HG03571 (cell line): ENCODE data around the gene CHCHD5.
"Not testable (repeated sequence)": the region's sequence is repeated elsewhere in the genome, so short reads cannot be mapped to it uniquely, and the experiment has no call there.

Experiments used
- ATAC-seq: cut with Tn5 transposase; IDR thresholded peaks from one replicate; pipeline ENCODE4 v1.9.1; 2021; ENCODE audit not compliant: unreplicated experiment

Gene CHCHD5, protein sequence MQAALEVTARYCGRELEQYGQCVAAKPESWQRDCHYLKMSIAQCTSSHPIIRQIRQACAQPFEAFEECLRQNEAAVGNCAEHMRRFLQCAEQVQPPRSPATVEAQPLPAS

DNA sequence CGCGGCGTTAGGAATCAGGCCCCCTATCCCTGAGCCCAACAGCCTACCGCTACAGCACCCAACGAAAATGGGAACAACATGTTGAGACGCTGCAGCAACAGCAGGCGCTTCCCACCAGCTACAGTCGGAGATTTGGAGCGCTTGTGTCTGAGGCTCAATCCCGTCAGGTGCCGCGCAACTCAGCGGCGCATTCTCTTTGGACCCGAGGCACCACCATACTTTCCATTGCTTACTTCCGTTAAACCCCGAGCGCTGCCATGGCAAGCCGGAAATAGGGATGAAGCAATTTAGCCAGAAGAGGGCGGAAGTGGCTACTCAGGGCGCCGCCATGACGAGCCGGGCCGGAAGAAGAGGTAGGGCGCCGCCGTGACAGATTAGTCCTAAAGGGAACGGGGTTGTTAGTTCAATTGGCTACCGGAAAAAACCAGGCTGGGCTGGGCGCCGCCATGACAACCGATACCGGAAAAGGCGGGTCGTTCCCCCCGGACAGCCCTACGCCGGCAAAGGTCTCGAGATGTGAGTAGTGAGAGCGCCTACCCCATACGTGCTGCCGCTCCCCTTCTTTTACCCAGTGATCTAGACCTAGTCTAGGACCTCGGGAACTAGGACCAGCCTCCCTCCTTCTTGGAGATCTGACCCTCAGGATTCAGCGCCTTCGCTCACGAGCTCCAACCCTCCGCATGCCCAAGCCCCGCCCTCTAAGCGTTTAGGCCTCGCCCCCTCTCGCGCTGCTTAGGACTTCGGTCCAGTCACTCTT lies at the start of gene CHCHD5:
Gene CHCHD5 (plus strand): TSS at position 476 of the 757 bp plus-strand sequence. CDS start 39 bp downstream, at position 515.
- peak; percentile 79 for ATAC-seq

DNA sequence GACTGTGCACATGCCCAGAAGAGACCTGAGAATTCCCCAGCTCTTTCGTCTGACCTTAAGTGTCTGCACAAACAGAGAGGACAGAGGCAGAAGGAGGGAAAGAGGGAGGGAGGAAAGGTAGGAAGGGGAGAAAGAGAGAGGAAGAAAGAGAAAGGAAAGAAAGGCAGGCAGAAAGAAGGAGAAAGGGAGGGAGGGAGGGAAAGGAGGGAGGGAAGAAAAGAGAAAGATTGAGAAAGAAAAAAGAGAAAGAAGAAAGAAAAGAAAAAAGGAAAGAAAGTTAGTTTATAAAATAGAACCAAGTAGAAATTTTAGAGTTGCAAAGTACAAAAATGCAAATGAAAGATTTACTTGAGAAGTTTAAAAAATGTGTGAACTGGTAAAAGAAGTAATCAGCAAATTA lies 49.6 kb upstream of the CHCHD5 start:
- no peak for ATAC-seq

DNA sequence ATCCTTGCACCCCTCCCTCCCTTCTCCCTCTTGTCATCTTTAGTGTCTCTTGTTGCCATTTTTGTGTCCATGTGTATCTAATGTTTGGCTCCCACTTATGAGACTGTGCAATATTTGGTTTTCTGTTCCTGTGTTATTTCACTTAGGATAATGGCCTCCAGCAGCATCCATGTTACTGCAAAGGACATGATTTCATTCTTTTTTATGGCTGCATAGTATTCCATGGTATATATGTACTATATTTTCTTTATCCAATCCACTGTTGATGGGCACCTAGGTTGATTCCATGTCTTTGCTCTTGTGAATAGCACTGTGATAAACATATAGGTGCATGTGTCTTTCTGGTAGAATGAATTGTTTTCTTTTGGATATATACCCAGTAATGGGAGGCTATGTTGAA lies 47.7 kb upstream of the CHCHD5 start:
- ATAC-seq: not testable (repeated sequence)

DNA sequence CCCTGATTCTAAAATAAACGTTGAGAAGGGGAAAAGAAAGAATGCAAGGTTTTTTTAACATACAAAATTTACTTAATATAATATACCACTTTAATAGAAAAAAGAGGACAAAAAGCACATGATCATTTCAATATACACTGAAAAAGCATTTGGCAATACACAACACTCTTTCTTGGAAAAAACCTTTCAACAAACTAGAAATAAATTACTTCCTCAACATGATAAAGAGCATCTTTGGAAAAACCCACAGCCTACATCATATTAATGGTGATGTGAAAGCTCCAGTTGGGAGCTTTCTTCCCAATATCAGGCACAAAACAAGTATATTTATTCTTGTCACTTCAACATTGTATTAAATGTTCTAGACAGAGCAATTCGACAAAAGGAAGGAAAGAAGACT lies 45.1 kb upstream of the CHCHD5 start:
- no peak for ATAC-seq

DNA sequence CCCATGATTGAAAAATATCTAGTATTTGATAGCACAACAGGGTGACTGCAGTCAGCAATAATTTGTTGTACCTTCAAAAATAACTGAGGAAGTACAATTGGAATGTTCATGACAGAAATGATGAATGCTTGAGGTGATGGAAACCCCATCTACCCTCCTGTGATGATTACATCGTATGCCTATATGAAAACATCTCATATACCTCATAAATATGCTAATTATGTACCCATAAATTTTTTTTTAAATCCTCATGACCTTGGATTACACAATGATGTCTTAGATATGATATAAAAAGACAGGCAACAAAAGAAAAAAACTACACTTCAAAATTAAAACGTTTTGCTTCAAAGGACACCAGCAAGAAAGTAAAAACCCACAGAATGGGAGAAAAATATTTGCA lies 43.5 kb upstream of the CHCHD5 start:
- ATAC-seq: no peak

DNA sequence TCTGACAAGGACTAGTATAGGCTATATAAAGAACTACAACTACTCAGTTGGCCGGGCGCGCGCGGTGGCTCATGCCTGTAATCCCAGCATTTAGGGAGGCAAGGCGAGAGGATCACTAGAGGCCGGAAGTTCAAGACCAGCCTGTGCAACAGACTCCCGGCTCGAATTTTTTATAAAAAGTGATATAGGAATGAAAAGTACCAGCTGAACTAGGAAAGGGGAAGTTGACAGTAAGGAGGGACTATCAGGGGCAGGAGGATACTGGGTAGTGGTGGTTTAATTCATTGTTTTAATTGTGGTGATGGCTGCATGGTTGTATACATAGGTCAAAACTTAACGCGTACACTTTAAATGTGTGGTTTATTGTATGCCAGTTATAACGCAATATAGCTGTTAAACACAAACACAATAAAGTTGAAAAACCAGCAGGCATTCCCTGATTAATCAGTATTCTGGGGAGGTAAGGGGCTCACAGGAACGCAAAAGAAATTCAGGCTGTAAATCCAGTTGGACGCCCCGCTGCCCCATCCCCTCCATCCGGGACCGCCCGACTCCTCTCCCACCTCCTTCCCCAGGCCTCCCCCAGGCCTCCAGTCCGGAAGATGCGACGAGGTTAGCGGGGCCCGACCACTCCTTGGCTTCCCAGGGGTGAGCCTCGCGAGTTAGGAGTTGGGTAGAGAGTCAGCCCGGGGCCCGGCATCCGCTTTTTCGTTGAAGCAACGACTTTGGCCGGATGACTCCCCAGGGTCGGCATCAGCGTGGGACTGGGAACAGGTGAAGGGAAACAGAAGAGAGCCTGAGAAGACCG lies 42.9 kb upstream of the CHCHD5 start:
- peak; percentile 39 for ATAC-seq

DNA sequence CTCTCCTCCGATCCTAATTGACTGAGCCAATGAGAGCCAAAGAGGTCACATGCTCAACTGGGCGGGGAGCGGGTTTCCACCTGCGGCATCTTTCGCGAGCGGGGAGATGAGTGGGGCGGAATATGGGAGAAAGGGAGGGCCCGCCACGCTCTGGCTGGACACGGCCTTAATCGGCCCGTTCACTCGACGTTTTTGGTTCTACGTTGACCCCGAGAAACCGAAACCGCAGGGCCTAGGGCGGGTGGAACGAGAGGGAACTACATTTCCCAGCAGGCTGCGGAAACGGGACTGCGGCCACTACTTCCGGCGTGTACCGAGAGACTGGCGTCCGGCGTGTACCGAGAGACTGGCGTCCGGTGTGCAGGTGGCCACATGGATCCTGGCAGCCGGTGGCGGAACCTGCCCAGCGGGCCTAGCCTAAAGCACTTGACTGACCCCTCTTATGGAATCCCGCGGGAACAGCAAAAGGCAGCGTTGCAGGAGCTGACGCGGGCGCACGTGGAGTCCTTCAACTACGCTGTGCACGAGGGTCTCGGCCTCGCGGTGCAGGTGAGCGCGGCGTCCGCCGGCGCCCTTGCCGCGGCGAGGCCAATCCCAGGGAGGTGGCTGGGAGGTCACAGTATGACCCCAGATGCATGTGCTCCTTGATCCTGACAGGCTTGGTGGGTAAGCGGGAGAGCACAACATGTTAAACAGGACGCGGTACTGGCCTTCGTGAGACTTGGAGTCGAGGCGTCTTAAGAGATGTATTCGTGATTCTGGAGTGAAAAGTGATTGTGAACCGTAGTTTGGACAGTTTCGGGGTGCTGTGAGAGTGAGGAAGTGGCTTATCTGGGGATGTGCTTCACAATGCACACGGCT lies 42.1 kb upstream of the CHCHD5 start, which contains the start of gene POLR1B:
Gene POLR1B (plus strand): TSS at position 343 of the 861 bp plus-strand sequence. CDS start 30 bp downstream, at position 373.
- ATAC-seq: peak; percentile 77

DNA sequence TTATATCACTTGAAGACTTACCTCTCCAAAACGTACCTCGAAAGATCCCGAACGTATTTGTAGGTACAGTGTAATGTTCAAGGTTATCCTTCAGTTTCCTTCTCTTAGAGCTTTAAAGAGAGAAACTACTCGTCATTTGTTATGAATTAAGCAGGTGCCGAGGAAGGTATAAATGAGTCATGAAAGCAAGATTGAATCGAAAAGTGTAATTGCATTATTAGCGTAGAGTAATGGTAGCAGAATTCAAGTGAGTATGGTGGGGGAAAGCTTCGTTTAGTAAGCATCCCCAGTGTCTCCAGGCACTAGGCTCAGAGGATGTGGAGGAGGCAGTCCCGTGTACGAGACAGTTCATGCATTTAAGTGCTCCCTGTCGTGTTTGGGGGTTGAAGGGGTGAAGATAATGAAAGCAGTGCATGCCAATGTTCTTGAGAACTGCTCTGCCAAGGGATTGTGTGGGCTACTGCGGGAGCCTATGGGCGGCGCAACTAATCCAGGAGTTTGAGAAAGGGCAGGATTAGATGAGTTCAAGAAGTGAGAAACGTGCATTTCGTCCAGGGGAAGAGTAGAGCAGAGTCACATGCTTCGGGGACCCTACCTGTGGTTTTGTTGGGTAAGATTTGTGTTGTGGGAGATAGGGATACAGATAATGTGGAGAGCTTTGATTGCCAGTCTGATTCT lies 41.3 kb upstream of the CHCHD5 start:
- no peak for ATAC-seq

DNA sequence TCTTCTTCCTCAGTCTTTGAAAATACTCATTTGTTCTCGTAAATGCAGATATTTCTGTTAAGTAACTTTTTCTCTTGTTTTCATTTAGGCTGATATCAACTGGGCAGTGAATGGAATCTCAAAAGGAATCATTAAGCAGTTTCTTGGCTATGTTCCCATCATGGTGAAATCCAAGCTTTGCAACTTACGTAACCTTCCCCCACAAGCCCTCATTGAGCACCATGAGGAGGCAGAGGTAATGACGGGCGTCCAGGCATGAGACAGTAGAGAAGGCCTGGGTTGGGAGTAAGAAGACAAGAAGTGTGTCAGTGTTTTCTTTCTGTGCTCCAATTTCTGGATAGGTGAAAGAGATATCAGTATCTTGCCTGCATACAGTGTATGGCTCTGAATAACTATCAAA lies 37.1 kb upstream of the CHCHD5 start:
- no peak for ATAC-seq

DNA sequence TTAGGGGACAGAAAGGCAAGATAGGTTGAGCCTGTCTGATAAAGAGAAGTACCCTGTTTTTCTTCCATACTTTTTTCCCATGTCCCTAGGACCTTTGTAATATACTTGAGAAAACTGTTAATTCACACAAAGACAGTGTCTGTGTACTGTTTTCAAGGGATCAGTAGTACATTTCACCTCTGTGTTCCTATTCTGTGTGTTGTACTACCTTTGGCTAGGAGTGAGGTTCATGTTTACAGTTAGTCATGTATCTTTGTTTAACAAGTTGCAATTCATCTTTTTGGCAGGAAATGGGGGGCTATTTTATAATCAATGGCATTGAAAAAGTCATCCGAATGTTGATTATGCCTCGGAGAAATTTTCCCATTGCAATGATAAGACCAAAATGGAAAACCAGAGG lies 35.4 kb upstream of the CHCHD5 start:
- ATAC-seq: no peak

DNA sequence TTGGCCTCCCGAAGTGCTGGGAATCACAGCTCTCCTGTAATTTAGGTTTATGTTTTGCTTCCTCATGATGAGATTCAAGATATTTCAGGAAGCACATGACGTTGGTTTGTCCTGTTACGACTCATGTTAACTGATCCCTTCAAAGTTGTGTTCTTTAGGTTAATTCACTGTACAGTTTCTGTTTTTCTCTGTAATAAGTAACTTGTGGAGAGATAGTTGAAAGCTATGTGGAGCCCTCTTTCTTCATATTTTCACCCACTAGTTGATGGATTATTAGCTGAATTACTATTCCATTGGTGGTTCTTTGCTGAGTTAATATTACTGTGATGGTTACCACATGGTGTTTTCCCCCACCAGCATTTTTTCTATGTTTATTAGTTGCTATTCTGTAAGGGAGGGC lies 18.3 kb upstream of the CHCHD5 start:
- peak; percentile 80 for ATAC-seq

DNA sequence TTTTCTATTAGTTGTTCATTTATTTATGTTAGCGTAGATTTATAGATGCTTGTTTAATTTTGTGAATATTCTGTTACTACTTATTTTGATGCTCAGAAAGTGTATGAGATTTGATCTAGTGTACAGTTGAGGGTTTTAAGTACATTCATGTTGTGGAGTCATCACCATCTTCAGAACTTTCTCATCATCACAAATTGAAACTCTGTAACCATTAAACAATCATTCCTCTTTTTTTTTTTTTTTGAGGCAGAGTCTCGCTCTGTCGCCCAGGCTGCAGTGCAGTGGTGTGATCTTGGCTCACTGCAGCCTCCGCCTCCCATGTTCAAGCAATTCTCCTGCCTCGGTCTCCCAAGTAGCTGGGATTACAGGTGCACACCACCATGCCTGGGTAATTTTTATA lies 17.9 kb upstream of the CHCHD5 start:
- peak; percentile 33 for ATAC-seq

DNA sequence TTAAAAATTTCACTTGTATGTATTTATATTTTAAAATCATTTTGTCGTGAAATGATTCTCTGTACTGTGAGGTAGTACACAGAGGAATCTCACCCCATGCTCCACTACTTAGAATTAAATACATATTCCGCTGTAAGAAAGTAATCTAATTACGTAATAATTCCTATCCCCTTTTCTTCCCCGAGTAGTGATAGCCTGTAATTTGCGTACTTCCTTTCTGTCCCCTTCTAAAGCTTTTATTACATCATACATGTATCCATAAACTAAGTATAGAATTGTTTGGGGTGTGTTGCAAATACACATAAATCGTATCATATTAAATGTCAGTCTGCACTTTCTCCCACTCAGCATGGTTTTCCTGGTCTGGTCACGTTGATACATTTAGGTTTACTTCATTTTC lies 12.4 kb upstream of the CHCHD5 start:
- ATAC-seq: no peak

DNA sequence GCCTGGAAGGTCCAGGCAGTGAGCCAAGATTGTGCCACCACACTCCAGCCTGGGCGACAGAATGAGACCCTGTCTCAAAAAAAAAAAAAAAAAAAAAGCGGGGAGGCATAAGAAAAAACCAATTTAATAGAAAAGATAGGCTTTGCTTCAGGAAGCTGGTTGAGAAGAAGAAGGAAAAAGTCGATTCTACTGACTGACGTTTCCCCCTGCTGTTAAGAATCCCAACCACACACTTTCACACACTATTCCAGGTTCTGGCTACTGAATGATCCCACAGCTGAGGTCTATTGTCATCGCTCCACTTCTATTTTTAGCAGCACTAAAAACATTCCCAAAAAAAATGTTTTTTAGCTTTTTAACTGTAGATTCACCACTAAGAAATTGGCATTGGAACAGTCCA lies 6.7 kb upstream of the CHCHD5 start:
- ATAC-seq: no peak

DNA sequence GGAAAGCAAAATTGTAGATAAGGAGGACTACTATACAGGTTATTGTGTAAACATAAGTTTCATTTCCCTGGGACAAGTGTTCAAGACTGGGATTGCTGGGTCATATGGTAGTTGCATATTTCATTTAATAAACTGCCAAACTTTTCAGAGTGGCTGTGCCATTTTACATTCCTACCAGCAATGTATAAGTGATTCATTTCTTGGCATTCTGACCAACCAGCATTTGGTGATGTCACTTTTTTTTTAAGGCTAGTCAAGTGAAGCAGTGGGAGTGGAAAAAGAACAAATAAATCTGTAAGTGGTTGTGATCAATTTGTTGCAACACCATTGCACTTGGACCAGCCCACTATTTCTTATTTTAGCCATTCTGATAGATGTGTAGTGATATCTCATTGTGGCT lies 5.2 kb upstream of the CHCHD5 start:
- no peak for ATAC-seq

DNA sequence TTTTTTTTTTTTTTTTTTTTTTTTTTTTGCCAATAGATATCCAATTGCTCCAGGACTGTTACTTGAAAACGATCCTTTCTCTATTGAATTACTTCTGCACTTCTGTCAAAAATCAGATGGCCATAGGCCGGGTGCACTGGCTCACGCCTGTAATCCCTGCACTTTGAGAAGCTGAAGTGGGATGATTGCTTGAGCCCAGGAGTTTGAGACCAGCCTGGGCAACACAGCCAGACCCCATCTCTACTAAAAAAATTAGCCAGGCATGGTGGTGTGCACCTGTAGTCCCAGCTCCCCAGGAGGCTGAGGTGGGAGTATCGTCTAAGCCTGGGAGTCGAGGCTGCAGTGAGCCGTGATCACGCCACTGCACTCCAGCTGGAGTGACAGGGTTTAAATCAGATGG lies 4.3 kb upstream of the CHCHD5 start:
- ATAC-seq: no peak

DNA sequence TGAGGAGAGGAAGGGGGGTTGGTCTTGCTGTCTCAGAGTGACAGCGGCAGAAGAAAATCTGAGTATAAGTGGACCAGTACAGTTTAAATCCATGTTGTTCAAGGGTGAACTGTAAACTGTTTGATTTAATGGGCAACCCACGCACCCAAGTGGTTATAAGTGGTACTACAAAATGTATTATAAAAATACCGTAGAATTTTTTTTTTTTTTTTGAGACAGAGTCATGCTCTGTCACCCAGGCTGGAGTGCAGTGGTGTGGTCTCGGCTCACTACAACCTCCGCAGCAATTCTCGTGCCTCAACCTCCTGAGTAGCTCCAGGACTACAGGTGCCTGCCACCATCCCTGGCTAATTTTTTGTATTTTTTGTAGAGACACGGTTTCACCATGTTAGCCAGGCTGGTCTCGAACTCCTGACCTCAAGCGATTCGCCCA lies 2.1 kb upstream of the CHCHD5 start:
- ATAC-seq: no peak

DNA sequence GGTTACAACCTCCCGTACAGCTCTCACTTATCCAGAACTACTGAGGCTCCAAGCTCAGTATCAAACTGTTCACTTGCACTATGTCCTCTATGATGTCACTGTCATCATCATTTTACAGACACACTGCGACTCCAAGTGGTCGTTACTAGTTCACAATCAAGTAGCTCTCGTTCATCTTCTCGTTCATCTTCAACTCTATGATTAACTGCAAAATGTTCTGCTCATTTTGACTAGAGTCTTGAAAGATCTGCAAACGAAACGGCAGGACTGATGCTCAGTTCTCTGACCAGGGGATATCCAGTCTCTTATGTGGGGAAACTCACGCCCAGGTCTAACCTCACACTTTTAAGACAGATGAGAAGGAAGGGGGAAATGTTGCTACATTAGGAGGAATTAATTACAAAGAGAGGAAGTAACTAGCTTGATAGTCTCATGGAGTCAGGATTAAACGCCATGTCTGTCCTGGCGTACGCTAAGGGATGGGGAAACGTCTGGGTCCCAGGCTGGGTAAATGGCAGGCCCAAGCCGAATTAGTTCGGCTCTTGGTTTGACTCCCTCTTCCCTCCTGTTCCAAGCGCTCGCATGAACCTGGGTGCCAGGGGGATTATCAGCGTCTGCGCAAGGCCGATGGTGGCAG lies 794 bp upstream of the CHCHD5 start:
- no peak for ATAC-seq

DNA sequence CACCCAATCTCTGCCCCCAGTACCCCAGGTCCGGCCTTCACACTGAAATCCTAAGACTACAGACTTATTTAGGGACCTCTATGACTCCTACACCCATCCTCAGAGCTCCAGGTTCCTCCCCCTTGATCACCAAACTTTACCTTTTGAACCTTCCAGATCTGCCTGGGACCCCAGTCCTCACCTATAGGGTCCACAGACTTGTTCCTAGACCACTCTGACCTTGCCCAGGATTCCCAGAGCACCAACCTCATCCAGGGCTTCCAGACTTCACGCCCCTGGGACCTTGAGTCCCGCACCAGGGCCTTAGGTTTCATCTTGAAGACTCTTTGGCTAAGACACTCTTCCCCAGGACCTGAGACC lies 462 bp downstream of the CHCHD5 start:
- ATAC-seq: no peak

DNA sequence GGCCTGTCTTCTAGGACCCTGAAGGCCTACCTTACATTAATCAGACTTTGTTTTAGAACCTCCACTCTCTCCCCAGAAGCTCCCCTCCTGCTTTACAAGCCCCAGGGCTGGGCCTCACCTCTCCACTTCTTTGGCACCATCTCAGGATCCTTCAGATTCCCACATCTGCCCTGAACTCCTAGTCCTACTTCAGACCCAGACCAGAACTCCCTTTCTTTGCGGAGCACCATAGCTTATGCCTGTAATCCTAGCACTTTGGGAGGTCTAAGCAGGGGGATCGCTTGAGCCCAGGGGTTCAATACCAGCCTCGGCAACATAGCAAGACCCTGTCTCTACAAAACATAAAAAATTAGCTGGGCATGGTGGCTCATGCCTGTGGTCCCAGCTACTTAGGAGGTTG lies 991 bp downstream of the CHCHD5 start:
- no peak for ATAC-seq
